GM19372 (cell line): ENCODE measurements around the gene EFTUD2.

Experiments used
- ATAC-seq: cut with Tn5 transposase; IDR thresholded peaks from one replicate; pipeline ENCODE4 v1.9.1; 2021; ENCODE audit warnings: mild to moderate bottlenecking, low read depth, moderate library complexity; ENCODE audit not compliant: unreplicated experiment

Gene EFTUD2

DNA sequence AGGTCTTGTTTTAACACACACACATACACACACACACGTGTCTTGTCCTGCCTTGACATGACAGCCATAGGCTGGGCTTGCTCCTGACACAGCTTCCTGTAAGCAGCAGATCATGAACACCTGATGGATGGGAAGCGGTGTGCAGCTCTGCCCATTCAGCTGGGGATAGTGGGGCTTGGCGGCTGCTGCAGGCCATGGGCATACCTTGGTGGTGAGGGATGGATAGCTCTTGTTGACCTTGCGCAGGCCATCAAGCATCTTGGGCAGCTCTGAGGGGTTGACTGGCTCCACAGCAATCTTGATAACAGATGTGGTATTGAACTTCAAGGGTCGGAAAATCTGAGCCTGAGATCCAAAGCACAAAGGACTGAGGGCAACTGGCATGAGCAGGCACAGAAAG is 39.5 kb downstream of the EFTUD2 start:
- no peak for ATAC-seq

DNA sequence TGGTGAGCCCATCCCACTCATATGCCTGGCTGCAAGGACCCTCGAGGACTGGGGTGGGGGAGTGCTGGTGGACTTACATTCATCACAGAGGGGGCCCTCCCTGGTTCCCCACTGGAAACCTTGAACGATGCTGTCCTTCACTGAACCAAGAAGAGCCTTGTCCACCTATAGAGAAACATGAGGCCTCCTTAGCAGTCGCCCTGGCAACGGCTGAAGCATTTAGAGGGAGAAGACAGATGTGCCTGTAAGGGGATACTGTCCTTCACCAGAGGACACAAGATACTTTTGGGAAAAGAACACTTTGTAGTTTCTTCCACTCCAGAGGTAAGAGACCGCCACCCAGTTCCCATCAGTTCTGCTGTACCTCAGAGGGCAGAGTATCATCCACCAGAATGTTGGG is 45.1 kb downstream of the EFTUD2 start:
- no peak for ATAC-seq

DNA sequence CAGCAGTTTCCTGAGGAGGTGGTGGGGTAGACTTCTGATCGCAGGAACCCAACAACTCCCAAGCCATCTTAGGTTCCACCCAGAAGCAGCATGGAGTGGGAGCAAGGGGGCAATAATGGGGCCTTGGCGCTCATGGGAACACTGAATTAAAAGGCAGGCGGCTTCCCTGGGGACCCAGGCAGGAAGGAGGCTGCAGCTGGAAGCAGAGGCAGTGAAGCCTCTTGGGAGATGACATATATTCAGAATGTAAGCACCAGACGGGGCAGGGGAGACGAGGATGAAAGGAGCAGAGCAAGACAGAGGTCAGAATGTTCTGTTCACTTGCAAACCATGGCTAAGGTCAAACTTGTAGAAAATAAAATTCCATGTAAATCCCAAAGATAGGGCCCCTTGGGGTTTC is 48.6 kb downstream of the EFTUD2 start:
- no peak for ATAC-seq

DNA sequence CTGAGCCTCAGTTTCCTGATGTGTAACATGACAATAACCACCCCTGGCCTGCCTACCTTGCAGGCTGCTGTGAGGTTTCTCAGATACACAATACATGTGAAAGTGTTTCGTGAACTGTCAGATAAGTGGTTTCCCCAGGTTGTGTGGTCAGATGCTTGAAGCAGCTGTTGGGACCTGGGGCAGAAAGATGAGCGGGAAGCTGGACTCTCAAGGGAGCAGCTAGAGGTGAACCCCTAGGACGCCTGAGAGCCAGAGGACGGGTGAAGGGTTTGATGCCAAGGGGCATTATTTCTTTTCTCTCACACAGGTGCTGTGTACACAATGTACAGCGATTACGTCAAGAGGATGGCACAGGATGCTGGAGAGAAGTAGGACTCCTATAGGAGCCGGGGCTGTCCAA is 49.2 kb downstream of the EFTUD2 start:
- ATAC-seq: no peak

DNA sequence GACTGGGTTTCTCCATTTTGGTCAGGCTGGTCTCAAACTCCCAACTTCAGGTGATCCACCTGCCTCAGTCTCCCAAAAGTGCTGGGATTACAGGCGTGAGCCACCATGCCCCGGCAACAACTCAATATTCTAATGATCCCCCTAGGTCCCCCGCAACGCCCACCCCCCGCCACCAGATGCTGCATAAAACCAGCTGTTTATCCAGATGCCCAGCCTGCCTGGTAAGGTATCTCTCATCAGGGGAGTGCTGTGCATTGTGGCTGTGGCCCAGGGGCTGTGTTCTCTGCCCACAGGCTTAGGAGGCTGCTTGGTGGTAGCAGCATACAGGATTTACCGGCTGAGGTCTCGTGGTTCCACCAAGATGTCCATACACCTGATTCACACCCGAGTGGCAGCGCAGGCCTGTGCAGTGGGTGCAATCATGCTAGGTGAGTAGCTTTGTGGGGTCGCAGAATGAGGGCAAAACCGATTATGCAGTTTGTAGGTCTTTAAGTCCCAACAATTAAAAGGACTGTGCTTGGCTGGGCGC is 50.2 kb downstream of the EFTUD2 start:
- no peak for ATAC-seq

DNA sequence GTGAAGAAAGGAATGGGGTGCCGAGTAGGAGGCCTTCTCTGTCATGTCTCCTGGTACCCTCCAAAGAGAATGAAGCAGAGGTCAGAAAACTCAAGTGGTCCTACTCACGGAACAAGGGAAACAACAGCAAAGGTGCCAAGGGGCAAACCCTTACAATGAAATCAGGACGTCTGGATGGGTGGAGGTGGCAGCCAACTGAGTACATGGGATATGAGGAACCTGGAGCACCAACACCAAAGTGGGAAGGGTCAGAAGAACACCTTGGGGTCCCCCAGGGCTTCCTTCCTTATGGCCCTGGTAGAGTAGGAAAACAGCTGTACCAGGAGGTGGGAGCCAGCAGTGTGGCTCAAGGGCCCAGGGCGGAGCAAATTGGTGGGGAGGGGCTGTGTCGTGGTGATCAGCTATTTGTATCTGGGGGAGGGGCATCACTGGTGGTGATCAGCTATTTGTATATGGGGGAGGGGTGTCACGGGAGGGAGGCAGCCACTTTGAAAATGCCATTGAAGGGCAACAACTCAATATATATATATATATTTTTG is 50.9 kb downstream of the EFTUD2 start:
- ATAC-seq: no peak

DNA sequence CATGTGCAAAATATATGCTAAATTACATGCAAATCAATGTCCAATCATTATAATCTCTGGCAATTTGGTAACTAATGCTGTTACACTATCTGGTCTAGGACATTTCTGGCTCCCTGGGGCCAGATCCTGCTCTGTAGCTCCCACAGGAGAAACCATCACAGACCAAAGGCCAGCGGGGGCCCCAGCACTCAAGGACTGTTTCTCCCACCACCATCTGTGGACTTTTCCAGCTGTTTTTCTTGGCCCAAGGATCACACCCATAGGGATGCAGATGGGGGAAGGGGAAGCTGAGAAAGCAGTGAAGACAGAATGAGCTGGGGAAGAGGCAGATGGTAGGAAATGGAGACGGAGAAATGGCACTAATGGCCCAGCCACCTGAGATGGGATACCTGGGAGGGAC is 51.7 kb downstream of the EFTUD2 start, which contains the start of gene HIGD1B:
Gene HIGD1B (plus strand): TSS at position 298 of the 400 bp plus-strand sequence. CDS start 270 bp downstream, outside the sequence.
- ATAC-seq: no peak

DNA sequence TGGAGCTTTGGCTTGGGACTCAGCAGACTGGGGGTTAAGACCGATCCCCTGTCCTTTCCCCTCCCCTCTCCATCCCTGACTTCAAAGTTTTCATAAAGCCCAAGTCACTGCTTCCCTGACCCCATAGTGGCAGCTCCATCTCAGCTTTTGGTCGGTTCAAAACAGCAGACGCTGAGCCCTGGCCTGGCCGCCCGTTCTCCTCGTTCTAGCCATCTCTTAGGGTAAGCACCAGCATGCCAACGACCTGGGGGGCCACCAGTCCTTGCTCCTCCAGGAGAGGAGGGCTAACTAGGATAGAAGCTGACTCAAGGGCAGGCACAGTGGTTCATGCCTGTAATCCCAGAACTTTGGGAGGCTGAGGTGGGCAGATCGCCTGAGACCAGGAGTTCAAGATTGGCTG is 53.0 kb downstream of the EFTUD2 start:
- ATAC-seq: no peak

DNA sequence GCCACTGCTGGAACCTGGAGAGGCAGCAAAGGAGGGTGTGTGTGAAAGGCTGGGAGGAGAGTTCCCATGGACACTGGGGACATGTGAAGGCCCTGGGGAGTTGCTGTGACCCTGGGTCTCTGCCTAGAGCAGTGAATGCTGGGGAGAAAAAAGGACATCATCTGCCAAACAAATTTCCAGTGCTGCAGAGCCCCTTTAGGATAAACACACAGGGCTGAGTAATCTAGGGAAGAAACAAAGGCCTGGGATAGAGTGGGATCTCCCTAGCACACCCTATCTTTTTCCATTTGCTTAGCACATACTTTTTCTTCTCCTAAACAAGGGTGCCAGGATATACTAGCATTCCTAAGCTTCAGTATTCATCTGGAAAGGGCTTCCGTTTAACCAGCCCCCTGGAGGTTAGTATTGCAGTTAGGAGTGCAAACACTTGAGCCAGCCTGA is 54.8 kb downstream of the EFTUD2 start:
- no peak for ATAC-seq

DNA sequence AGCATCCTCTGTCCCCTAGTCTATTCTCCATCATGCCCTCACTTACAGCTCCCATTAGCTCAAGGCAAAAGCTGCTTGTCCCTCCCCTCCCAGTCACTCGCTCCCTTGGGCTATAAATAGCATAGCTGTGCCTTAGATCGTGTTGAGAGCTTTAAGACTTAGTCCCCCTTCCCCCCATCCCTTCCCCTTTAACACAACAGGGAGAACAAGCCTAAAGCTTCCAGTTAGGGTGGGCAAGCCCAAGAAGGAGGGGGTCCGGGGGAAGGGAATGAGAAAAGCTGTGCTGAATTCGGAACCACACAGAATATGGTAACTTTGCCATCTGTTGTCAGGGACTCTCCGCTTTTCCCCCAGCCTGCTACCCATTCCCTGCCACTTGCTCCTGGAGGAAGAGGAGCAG is 56.5 kb downstream of the EFTUD2 start:
- no peak for ATAC-seq

DNA sequence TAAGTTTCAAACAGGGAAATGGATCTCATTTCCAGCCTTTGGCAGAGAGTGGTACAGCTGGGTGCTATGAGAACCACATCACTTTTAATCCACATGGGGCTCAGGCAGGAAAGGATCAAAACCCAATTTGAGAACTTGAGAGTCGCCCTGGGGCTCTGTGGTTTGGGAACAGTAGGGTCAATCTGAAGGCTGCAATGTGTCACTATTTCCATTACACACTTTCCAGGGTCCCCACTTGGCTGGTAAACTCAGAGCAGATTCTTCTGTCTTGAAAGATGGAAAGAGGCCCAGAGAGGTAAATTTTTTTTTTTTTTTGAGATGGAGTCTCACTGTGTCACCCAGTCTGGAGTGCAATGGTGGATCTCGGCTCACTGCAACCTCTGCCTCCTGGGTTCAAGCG is 58.3 kb downstream of the EFTUD2 start:
- no peak for ATAC-seq

DNA sequence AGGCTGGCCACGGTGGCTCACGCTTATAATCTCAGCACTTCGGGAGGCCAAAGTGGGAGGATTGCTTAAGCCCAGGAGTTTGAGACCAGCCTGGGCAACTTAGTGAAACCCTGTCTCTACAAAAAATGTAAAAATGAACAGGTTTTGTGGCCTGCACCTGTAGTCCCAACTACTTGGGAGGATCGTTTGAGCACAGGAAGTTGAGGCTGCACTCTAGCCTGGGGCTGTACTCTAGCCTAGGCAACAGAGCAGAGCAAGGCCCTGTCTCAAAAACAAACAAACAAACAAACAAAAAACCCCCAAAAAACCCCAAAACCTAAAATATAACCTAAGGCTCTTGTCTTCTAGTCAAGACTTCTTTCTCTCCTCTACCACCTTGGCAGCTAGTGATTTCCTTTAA is 59.0 kb downstream of the EFTUD2 start:
- no peak for ATAC-seq

DNA sequence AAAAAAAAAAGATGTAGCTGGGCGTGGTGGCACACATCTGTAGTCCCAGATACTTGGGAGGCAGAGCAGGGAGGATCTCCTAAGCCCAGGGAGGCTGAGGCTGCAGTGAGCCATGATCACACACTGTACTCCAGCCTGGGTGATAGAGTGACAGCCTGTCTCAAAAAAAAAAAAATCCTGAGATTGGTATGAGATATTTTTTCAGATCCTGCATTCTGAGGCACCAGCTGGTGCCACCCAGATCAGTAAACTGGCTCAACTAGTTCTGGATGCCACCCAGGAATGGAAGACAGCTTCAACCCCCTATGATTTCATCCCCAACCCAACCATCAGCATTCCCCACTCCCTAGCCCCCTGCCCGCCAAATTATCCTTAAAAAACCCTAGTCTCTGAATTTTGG is 62.0 kb downstream of the EFTUD2 start:
- no peak for ATAC-seq

DNA sequence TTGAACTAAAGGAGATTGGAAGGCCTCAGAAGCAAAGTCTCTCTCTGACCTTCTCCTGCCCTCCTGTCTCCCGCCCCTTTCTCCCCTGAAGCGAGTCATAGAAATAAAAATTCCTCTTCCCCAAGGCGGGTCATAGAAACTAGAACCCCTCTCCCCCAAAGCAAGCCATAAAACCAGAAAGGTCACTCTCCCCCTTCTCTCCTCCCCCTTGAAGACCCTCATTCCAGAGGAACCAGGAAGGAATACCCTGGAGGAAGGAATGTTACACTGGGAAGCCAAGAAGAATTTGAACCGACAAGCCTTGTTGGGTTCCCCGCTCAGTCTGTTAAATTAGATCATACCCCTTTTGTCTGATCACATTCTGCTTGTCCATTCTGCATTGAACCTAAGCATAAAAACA is 66.4 kb downstream of the EFTUD2 start:
- ATAC-seq: no peak

DNA sequence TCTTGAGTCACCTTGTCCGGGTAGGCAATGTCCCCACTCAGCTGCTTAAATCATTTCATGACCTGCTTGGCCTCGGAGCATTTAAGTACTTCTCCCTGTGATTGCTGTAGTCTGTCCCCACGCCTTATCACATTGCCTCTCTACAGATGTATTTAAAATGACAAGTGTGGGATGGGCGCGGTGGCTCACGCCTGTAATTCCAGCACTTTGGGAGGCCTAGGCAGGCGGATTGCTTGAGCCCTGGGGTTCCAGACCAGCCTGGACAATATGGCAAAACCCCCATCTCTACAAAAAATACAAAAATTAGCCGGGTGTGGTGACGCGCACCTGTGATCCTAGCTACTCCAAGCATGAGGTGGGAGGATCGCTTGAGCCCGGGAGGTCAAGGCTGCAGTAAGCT is 67.9 kb downstream of the EFTUD2 start:
- ATAC-seq: no peak

DNA sequence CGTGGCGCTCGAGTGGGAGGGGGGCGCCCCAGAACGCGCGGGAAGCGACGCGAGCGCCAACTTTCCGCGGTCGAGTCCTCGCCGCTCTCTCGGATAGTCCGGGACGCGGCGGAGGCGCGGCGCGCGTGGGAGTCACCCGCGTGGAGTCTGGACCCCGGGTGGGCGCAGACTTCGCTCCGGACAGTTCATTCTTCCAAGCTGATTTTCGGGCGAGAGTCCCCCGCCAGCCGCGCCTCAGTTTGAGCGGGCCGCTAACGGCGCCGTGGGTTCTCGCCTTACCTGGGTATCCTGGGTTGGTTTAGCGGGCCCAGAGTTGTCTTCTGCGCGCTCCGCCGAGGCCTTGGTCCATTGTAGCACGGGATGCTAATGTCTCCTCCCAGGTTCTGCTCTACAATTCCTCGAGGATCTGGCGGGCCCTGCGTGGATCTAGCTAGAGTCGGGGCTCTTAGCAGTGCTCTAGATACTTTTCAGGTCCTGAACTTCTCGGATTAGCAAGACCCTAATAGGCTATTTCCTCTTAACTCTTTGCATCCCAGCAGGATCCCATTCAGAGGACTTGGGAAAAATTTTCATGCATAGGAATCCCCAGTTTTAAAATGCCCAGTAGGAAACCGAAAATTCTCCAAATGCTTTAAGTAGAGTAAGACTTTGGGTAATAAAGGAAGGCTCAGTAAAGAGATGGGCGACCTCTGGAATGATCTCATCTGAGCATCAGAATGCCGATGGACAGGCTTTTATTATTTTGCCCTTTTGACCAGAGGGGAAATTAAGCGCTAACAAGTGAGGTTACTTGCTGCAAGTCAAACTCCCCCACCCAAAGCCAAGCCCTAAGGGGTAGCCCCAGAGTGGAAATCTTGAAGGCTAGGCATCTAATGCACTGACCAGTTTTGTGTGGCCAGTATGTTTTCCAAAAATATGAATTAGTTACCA is 68.6 kb downstream of the EFTUD2 start:
- no peak for ATAC-seq

DNA sequence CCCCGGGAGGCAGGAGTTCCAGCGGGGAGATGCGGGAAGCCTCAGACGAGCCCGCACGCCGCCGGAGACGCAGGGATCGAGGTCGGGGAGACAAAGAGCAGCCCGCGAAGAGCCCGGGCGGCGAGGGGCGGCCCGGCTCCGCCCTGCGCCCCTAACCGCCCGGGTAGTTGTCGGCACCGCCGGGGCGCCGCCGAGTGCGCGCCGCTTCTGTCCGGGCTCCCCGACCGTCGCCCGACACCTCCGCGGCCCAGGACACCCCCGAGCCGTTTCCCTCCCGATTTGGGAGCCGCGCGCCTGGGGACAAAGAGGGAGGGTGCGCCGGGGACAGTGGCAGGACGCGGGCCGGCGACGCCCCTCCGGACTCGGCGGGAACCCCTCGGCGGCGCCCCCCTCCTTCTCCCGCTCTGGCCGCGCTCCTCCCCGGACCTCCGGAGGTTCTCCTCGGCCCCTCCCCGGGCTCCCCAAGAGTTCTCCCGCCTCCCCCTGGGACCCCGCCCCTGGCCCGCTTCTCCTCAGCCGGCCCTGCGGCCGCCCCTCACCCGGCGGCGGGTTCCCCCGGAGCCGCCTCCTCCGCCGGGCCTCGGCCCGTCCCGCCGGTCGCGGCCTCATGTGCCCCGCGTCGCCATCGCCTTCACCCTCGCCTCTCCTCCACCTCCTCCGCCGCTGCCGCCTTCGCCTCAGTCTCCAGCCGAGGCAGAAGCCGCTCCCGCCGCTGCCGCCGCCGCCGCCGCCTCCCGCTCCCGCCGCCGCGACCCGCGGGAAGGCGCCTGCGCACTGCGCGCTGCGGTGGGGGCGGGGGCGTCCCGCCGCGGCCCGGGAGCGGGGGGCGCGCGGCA is 69.5 kb downstream of the EFTUD2 start, which contains the start of gene GJC1:
Gene GJC1 (minus strand): TSS at position 765 of the 836 bp plus-strand sequence. CDS start 24,470 bp downstream, outside the sequence.
- no peak for ATAC-seq

DNA sequence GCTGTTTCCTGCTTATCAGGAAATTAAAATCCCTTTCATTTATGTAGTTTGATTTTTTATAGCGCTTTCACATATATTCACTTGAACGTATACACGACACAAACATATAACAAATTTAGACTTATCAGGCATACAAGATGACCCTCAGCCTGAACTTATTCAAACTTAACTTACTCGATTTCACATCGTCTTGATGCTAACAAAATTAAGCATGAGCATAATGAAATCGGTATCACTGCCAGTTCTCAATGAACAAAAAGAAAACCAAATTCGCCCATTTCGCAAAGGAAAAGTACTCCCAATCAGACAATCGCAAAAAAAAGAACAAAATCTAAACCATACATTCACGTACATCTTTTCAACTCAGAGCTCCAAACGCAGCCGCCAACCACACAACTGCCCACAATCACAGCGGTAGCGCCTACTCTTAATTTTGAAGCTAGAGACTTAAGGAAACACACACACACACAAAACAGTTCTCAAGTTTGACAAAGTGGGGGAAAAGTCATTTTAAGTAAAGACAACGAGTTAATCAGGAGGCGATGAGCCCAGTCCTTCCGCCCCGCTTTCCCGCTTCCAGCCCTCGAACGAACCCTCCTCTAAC is 70.2 kb downstream of the EFTUD2 start:
- no peak for ATAC-seq

DNA sequence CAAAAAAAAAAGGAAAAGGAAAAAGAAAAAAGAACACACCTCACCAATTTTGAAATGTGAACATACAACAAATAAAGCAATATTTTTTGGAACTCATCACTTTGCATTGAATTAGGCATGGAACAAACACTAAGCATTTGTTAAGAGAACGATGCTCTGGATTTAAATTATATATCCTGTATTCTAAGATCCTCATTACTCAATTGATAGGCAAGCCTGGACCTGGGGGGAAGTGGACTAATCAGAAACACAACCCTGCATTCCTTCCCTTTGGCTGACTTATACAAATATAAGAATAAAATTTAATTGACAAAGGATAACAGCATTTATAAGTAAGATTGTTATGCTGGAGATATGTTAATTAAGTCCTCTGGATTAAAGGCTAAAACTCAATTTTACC is 71.4 kb downstream of the EFTUD2 start:
- ATAC-seq: no peak

DNA sequence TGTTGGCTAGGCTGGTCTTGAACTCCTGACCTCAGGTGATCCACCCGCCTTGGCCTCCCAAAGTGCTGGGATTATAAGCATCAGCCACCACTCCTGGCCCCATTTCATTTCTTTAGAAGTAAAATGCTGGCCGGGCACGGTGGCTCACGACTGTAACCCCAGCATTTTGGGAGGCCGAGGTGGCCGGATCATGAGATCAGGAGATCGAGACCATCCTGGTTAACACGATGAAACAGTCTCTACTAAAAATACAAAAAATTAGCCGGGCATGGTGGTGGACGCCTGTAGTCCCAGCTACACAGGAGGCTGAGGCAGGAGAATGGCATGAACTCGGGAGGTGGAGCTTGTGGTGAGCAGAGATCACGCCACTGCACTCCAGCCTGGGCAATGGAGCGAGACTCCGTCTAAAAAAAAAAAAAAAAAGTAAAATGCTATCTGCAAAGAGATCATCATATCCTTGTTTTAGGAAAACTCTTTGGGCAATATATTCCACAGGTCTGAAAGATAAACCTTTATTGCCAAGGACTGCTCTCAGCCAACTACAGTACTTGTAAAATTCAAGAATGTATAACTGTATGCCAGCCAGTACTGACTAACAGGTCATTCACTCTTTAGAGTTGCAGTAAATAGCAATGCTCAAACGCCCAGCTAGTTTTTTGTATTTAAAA is 73.0 kb downstream of the EFTUD2 start:
- ATAC-seq: no peak
